Colon (tissue), 2 donors: ENCODE measurements around the gene STAT2.
"Not testable (repeated sequence)": the region's sequence is repeated elsewhere in the genome, so short reads cannot be mapped to it uniquely, and the experiment has no call there.

Source experiments
- FAIRE-seq: peaks from 2 replicates; lab custom pipeline; 2012; peaks lifted over from hg19 to GRCh38; lab: Jason Lieb, UNC
- donor health status: control.
- donor health status: control.

Gene STAT2

DNA sequence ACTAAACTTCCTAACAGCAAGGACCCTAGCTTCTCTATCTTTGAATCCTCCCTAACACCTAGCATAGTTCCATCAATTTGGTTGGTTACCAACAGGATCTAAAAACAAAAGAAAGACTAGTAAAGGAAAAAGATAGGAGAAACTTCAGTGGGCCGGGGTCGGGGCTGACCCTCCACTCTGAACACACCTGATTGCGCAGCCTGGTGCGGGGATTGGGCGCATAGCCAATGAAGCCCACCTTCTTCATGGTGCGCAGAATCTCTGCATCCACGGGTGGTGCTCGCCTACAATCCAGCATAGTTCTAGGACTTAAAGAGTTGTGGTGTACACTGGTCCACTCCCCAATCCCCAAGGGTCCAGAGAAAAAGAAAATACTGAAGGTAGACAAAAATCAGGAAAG is 33.8 kb downstream of the STAT2 start:
- FAIRE-seq: no peak

DNA sequence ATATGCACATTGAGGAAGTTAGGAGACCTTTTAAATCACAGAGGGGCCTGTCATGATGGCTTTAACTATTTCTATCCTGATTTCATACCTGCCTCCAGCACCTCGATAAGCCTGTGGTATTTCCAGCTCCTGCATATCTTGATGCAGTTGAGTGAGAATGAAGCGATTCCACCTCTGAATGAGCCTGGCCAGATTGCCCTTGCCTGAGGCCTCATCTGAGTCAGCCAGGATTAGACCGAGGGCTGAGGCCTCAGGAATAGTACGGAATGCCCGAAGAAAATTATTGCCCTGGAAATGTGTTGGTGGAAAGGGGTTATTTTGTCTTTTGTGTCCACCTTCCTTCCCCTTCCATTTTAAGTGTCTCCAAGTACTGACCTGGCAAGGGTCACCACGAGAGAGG is 35.7 kb downstream of the STAT2 start:
- FAIRE-seq: no peak

DNA sequence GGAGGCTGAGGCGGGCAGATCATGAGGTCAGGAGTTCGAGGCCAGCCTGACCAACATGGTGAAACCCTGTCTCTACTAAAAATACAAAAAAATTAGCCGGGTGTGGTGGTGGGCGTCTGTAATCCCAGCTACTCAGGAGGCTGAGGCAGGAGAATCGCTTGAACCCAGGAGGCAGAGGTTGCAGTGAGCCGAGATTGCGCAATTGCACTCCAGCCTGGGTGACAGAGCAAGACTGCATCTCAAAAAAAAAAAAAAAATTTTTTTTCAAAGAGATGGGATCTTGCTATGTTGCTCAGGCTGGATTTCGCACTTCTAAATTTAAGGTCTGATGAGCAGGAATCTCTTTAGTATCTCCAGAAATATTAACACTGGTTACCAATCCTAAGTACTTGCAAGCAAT is 38.3 kb downstream of the STAT2 start:
- not testable (repeated sequence) for FAIRE-seq

DNA sequence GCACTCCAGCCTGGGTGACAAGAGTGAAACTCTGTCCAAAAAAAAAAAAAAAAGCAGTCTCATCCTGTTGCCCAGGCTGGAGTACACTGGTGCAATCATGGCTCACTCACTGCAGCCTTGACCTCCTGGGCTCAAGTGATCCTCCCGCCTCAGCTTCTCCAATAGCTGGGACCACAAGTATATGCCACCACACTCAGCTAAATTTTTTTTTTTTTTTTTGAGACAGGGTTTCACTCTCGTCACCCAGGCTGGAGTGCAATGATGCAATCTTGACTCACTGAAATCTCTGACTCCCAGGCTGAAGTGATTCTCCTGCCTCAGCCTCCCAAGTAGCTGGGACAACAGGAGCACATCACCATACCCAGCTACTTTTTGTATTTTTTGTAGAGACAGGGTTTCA is 38.9 kb downstream of the STAT2 start:
- FAIRE-seq: no peak

DNA sequence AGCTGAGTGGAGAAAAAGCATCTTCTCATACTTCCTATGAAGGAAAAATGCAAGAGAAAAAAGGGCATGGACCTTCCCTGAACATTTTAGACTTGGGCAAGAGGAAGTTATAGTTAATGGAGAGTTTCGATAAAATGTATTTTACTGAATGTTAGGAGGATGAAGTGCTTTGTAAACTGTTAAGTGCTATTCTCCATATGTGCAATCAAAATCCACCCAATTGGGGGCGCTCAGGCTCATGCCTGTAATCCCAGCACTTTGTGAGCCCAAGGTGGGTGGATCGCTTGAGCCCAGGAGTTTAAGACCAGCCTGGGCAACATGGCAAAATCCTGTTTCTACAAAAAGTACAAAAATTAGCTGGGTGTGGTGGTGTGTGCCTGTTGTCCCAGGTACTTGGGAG is 42.2 kb downstream of the STAT2 start:
- no peak for FAIRE-seq

DNA sequence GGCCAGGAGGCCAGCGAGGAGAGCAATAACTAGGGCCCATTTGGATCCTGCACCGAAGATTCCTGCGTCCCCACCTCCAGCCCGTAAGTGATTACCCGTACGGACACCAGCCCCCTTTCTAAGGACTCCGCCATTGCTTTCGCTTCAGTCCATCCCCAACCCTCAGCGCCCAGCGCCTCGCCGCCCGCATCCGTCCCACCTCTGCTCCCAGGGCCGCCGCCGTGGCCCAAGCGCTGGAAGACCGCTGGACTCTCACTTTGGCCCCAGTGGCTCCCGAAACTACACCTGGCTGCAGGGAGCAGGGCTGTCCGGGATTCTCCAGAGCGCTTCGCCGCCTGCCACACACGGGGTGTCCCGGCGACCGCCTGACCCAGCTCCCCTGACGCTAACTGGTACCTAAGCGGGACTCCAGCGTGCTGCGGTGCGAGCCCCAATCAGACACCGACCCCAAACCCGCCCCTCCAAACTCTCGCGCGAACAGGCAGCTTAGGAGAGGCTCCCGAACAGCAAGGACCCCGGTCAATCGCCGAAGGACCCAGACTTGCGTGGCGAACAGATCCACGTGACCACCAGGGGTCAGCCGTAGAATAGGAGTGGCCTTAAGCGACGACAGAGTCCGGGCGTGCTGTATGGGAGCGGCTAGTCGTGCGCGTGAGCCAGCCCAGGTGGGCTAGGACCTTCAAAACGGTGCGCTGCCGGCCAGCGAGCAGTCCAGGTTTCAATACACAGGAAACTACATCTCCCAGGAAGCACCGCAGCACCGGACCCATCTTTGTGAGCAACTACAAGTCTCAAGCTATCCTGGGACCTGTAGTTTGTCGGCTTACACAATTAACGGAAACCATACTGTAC is 44.1 kb downstream of the STAT2 start, which contains the start of gene CNPY2:
Gene CNPY2 (minus strand): TSS at position 367 of the 852 bp plus-strand sequence. CDS start 771 bp downstream, outside the sequence.
- FAIRE-seq: no peak

DNA sequence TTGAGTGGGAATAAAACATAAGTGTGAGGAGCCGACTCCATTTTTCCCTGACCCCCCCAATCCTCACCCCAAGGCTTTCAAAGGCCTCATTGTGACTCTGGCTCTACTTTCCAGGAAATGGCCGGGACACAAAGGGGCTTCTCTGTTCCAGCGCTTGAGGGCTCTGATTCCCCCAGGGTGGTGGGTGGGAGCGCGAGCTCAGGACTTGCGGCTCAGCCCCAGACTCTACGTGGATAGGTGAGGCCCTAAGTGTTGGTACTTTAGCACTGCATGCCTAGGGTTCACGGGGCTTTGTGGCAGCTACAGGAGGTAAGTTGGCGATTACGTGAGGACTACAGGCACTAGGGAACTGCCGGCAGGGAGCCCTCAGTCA is 44.7 kb downstream of the STAT2 start:
- FAIRE-seq: no peak

DNA sequence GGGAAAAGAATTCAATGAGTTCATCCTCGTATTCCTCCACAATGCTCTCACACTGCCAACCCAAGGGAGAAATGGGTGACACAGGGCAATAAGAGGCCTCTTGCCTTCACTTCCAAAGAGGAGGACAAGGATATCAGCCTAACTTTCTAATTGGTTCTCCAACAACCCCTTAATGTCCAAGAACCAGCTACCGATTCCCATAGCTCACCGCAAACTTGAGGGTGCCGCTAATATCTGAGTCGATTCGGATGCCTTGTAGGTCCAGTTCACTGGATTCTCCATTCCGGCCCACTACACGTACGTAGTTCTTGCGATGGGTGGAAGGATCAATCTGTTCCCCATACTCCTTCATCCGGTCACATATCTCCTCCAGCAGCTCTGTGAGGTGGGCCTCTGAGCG is 48.9 kb downstream of the STAT2 start:
- no peak for FAIRE-seq

DNA sequence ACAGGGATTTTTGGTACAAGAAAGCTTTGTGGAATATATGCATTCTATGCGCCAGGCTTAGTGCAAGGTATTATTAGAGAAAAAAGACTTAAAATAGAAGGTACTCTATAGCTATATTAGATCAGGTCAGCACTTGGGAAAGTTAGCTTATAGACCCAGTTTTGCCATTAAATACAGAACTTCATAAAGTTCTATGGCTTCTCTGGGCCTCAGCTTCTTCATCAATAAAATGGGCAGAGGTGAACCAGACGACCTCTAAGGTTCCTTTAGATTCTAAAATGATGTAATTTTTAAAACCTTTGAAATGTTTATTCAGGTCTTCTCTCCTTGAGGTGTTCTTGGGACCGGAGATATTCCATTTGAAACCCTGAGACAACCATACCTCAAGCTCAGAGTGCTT is 51.2 kb downstream of the STAT2 start:
- FAIRE-seq: no peak

DNA sequence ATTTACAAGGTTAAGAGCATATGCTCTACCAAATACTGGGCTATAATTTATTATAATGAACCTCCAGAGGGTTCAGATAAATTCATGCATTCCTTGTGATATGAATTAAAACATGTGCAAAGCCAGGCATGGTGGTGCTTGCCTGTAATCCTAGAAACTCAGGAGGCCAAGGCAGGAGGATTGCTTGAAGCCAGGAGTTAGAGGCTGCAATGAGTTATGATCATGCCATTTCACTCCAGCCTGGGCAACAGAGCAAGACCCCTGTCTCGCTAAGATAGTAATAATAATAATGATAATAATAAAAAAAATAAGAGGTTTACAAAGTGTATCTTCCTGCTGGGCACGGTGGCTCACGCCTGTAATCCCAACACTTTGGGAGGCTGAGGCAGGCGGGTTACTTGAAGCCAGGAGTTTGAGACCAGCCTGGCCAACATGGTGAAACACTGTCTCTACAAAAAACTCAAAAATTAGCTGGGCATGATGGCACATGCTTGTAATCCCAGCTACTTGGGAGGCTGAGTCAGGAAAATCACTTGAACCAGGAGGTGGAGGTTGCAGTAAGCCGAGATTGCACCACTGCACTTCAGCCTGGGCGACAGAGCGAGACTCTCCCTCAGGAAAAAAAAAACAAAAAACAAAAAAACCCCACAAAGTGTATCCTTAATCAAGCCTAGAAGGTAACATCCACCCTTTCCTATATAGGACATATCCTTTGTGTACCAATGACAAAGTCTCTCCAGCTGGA is 52.5 kb downstream of the STAT2 start:
- no peak for FAIRE-seq

DNA sequence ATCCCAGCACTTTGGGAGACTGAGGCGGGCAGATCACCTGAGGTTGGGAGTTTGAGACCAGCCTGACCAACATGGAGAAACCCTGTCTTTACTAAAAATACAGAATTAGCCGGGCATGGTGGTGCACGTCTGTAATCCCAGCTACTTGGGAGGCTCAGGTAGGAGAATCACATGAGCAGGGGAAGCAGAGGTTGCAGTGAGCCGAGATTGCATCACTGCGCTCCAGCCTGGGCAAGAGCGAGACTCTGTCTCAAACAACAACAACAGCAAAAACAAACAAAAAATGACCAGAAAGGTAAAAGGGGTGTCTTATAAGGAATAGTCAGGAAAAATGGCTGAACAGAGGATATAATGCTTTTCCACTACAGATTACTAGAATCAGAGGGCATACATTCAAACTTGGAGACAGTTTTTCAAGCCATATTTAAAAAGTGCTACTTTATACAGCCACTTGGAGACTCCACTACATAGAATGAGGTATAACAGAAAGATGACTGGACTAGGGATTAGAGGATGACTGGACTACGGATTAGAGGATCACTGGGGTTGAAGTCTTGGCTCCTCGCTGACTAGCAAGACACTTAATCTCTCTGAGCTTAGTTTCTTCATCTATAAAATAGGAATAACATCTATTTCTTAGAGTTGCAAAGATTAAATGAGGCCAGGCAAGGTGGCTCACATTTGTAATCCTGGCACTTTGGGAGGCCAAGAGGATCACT is 54.9 kb downstream of the STAT2 start:
- no peak for FAIRE-seq

DNA sequence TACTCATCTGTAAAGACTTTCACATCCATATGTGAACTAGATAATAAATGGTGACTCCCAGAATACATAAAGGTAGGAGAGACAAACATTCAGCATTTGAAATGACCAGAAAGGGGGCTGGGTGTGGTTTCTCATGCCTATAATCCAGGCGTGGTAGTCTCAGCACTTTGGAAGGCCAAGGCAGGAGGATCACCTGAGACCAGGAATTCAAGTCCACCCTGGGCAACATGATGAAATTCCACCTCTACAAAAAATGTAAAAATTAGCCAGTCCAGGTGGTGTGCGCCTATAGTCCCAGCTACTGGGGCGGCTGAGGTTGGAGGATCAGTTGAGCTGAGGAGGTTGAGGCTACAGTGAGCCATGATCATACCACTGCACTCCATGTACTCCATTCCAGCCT is 55.6 kb downstream of the STAT2 start:
- no peak for FAIRE-seq

DNA sequence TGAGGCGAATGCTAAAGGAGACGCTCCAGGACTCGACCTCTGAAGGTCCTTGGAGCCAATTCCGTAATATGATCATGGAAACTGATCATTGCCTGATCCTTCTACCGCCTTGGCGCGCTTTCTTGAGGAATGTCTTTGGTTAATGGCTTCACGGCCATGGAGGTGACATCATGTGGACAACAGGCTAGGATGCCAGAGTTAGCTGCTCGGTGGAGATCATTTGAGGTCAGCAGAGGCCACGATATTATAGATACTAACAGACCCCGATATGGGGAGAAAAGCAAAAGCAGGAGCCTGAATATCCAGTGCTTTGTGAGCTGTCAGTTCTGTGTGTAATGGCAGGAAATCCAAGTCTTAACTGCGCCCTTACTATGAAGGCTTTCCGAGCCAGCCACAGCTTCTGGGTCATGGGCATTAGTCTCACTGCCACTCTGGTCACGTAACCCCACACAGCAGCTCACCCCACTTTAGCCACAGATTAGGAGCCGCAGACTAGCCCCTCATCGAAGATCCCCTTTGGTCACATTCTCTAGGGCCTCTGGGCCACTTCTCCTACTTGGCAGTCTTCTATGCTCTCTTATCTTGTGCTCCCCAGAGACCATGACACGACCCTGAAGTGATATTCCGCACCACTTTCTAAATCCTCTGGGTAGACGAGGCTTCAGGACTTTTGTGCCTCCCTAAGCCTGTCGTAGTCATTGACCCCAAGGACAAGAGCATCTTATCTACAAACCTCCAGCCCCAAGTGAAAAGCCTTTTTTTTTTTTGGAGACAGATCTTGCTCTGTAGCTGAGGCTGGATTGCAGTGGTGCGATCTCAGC is 59.1 kb downstream of the STAT2 start:
- no peak for FAIRE-seq

DNA sequence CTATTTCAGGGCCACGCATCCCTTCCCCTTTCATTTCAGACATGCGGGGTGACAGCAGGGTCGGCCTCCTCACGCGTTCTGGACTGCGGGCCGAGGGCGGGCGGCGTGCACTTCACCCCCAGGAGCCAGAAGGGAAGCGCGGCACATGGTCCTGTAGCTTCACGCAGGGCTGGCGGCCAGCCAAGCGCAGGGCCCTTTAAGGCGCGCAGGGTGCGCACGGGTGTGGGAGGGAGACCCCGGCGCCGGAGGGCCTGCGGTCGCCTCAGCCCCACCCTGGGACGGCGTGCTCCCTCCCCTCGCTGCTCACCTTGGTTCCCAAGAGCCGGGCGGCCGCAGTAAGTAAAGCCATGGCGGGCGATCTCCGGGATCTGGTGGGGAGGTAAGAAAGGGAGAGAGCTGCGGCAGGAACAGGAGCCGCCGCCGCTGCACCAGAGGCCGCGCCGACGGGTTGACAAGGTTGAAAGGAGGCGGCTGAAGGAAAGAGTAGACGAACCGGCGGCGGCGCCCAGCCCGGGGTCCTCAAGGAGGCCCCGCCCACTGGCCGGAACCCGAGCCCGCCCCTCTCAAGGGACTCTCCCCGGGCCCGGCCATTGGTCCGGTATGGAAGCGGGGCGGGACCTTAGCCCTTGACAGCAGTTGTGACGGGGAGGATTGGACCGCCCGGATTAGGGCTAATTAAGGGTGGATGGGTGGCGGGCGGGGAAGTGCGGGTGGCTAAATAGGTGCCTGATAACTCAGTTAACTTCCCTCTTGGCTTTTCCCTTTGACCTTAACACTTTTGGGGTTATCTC is 59.9 kb downstream of the STAT2 start, which contains the start of gene CS:
Gene CS (minus strand): TSS at position 478 of the 791 bp plus-strand sequence. CDS start 129 bp downstream, at position 349.
- FAIRE-seq: no peak

DNA sequence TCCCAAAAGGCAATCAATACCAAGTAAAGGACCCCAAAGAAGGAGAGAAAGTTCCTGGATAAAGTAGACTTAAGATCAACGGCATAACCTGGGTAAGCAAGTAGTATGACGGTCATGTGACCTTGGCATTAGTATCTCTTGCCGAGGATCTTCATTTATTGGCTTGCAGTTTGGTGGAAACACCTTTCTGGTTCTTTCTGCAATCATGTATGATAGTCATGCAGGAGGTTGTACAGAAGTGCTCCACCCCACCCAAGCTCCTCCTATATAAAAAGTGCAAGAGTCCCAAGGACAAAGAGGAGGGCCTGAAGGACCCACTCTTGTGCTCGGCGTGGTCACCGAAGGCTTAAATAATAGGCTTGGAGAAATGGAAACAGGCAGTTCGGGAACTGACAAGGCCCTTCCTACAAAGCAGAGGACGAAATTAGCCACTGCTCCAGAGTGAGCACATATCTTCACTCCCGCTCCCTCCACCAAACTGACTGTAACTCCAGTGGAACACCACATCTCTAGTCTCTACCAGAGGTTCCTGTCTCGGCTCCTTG is 60.5 kb downstream of the STAT2 start:
- no peak for FAIRE-seq

DNA sequence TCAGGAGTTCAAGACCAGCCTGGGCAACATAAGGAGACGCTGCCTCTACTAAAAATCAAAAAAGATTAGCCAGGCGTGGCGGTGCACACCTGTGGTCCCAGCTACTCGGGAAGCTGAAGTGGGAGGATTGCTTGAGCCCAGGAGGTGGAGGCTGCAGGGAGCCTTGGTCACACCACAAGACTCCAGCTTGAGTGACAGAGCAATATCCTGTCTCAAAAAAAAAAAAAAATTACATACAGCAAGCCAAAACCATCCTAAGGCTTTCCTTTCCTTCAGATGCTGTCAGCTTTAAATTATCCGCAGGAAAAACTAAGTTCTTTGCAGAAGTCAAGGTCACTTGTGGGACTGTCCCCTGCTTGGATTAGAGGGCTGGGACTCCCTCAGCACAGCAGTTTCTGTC is 61.1 kb downstream of the STAT2 start:
- no peak for FAIRE-seq

DNA sequence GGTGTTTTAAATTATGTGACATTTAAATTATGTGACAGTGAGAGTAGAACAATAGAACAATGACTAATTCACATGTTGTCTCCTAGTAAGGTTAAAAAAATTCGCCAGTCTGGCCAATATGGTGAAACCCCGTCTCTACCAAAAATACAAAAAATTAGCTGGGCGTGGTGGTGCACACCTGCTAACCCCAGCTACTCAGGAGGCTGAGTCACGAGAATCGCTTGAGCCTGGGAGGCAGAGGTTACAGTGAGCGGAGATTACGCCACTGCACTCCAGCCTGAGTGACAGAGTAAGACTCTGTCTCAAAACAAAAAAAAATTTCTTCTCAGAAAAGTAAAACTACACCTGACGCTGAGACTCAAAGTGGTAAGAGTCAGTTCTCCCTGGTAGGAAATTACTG is 62.5 kb downstream of the STAT2 start:
- FAIRE-seq: no peak

DNA sequence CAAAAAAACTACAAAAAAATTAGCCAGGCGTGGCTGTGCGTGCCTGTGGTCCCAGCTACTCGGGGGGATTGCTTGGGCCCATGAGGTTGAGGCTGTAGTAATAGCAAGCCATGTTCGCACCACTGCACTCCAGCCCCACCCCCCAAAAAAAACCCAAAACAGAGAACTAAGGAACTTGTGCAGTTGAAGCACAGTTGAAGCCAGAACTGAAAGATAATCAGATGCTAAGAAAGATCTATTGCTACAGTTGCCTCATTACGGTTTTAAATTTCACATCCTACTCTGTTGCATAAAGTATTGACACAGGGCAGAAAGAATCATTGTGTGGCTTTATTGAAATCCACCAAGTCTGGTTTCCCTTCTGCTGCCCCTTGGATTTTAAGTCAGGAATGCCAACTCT is 63.6 kb downstream of the STAT2 start:
- no peak for FAIRE-seq

DNA sequence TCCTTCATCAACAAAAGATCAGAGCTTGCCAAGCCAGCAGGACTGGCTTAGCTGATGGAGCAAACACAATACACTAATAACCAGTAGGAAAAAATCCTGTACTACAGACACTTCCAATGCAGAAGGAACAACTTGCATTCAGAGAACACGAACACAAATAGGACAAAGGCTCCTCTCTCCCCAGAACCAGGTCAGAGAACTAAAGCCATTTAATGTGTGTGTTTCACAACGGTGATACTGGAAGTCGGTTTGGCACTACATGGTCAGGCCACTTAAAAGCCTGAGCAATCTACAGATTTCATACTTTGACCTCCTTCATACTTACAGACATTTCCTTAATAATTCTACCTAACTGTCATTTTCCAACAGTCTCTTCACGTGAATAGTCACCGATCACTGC is 66.1 kb downstream of the STAT2 start:
- FAIRE-seq: no peak
